ENCODE results near the gene STX7. TPM values are rescaled to one million over a fixed set of nuclear protein-coding genes. Genes with fewer than 3 reads are reported as not detected.

STX7 gene
- total RNA-seq, 1 donor from 2014 or later, result 66.5 TPM

DNA sequence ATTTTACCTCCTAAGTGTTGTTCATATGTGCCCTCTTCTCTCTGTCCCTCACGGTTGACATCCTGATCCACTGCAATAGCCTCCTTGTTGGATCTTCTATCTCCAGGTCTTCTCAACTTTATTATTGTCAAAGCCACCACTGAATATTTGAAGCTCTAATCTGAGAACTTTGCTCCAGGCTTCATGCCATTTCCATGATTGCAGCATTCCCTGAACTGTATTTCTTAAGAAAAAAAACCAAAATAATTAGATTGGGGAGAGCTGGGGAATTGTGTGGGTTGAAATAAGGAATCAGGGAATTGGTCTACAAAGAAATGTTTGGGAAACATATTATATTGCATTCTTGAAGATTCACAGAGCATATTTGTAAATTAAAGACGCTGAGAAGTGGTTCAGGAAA lies 2.5 kb upstream of the STX7 start:
- no peak overlapping the region for H3K4me3 Mint-ChIP-seq (ENCODE audit: unreplicated experiment)
- no peak for DNase-seq (ENCODE audit: low spot score)
- peaks cover 46% of the 10 kb centered on the region for H3K4me1 Mint-ChIP-seq (ENCODE audit: low read depth)
- no peaks in the 10 kb centered on the region for H3K9me3 Mint-ChIP-seq (ENCODE audit: low read depth)
- peaks cover 2% of the 10 kb centered on the region for H3K27me3 Mint-ChIP-seq (ENCODE audit: low read depth)
- TF ChIP-seq, protein P1, sequence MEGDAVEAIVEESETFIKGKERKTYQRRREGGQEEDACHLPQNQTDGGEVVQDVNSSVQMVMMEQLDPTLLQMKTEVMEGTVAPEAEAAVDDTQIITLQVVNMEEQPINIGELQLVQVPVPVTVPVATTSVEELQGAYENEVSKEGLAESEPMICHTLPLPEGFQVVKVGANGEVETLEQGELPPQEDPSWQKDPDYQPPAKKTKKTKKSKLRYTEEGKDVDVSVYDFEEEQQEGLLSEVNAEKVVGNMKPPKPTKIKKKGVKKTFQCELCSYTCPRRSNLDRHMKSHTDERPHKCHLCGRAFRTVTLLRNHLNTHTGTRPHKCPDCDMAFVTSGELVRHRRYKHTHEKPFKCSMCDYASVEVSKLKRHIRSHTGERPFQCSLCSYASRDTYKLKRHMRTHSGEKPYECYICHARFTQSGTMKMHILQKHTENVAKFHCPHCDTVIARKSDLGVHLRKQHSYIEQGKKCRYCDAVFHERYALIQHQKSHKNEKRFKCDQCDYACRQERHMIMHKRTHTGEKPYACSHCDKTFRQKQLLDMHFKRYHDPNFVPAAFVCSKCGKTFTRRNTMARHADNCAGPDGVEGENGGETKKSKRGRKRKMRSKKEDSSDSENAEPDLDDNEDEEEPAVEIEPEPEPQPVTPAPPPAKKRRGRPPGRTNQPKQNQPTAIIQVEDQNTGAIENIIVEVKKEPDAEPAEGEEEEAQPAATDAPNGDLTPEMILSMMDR (IDR thresholded peaks at IDR 0.05), result no peak
- peak overlapping the region; percentile 30 for H3K27ac Mint-ChIP-seq (ENCODE audit: unreplicated experiment)
- no peaks in the 10 kb centered on the region for H3K36me3 Mint-ChIP-seq (ENCODE audit: low read depth)

DNA sequence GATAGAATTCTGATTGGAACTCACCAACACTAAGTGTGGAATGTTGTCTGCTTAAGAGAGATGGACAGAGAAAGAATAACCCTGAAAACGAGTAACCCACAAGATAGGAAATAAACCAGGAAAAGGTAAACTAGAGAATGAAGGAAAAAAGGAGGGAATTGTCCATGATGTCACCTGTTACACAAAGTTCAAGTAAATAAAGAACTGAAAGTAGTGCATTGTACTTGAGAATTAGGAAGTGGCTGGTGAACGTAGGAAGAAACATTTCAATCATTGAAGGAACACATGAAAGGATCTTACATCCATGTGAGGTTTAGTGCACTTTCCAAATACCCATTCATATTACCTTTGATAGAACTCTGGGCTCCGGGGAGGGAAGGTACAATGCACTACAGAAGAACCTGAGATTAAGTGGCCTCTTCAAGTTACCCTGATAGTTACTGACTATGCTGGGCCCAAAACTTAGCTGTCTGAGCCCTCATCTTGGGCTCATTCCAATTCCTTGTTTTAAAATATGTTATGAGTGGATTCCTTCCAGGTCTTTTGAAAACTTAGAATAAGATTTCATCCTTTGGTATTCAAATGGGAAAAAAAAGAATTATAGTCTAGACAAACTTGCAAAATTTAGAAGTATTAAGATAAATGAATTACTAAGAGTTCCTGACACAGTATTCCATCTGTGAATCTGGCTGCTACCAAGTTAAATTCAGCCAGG lies 1.1 kb upstream of the STX7 start:
- peak overlapping the region; percentile 98 for H3K27ac Mint-ChIP-seq (ENCODE audit: unreplicated experiment)

DNA sequence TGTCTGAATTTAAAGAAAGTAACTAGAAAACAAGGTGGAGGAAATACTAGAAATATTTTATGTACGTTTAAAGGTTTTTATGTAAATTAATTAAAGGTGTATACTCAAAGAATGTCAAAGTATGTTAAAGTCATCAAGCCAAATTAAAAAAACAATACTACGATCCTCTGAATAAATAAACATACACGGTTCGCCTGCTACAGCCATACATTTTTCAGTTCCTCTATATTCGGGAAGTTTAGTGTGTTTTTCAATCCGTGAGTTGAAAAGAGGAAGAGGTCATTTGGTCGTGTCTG lies 626 bp downstream of the STX7 start:
- TF ChIP-seq, protein P1 (IDR thresholded peaks at IDR 0.05), result no peak
- H3K36me3 Mint-ChIP-seq (ENCODE audit: low read depth), result peaks cover 3% of the 10 kb centered on the region
- H3K27ac Mint-ChIP-seq (ENCODE audit: unreplicated experiment), result peak overlapping the region; percentile 74
- H3K27me3 Mint-ChIP-seq (ENCODE audit: low read depth), result peaks cover 2% of the 10 kb centered on the region
- DNase-seq (ENCODE audit: low spot score), result no peak
- peaks cover 62% of the 10 kb centered on the region for H3K4me1 Mint-ChIP-seq (ENCODE audit: low read depth)
- H3K9me3 Mint-ChIP-seq (ENCODE audit: low read depth), result peaks cover 4% of the 10 kb centered on the region
- H3K4me3 Mint-ChIP-seq (ENCODE audit: unreplicated experiment), result peak overlapping the region; percentile 80

More for the DNA sequence above, 1.1 kb upstream of the STX7 start:
- TF ChIP-seq, protein P1 (IDR thresholded peaks at IDR 0.05), result no peak
- H3K36me3 Mint-ChIP-seq (ENCODE audit: low read depth), result no peaks in the 10 kb centered on the region
- no peak overlapping the region for H3K4me3 Mint-ChIP-seq (ENCODE audit: unreplicated experiment)
- peaks cover 46% of the 10 kb centered on the region for H3K4me1 Mint-ChIP-seq (ENCODE audit: low read depth)
- peaks cover 2% of the 10 kb centered on the region for H3K27me3 Mint-ChIP-seq (ENCODE audit: low read depth)
- H3K9me3 Mint-ChIP-seq (ENCODE audit: low read depth), result no peaks in the 10 kb centered on the region
- DNase-seq (ENCODE audit: low spot score), result no peak

DNA sequence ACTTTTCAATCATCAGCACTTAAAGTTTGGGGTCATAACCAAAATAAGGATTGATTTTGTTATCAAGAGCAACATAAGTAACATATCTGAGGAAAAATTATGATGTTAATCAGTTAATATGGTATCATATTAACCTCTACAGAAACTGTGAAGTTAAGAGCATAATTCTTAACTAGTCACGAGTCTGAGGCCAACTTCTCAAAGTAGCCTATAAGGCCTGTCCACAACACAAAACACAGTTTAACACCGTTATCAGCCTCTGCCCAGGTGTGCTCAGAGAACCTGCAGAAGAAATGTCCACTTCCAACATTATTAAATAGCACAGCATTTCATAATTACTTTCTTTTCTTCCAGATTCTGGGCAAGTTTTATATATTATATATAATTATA lies 1.1 kb downstream of the STX7 start:
- Mint-ChIP-seq H3K4me3 (ENCODE audit: unreplicated experiment) (peak overlapping the region; percentile 80), H3K27ac (ENCODE audit: unreplicated experiment) (no peak overlapping the region), H3K27me3 (ENCODE audit: low read depth) (no peaks in the 10 kb centered on the region), H3K36me3 (ENCODE audit: low read depth) (peaks cover 3% of the 10 kb centered on the region), H3K4me1 (ENCODE audit: low read depth) (peaks cover 64% of the 10 kb centered on the region), H3K9me3 (ENCODE audit: low read depth) (peaks cover 5% of the 10 kb centered on the region)
- no peak for DNase-seq (ENCODE audit: low spot score)
- TF ChIP-seq, protein P1 (IDR thresholded peaks at IDR 0.05), result no peak

DNA sequence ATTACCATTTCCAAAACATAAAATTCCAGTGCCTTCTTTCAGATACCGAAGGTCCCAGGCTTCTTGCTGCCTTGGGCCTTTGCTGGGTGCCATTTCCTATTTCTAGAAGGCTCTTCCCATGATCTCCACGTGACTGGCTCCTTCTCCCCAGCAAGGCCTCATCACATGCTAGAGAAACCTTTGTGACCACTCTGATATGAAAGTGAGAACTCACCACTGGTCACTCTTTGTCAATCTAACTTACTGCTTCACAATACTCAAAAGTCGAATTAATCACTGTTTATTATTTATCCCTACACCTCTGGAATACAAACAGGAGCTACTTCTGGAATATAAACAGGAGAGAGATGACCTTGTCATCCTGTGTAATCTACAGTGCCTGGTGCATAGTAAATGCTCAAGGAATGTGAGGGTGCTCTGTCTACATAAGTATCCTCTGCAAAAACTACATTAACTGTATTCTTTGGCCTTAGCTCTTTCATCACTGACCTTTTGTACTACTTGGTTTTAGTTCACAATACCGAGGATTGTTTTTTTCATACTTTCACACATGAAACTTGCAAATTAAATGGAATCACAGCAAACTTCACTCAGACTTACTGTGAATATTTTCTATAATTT lies 1.6 kb downstream of the STX7 start:
- H3K4me1 Mint-ChIP-seq (ENCODE audit: low read depth), result peaks cover 69% of the 10 kb centered on the region
- DNase-seq (ENCODE audit: low spot score), result no peak
- peaks cover 3% of the 10 kb centered on the region for H3K36me3 Mint-ChIP-seq (ENCODE audit: low read depth)
- H3K27me3 Mint-ChIP-seq (ENCODE audit: low read depth), result no peaks in the 10 kb centered on the region
- peak overlapping the region; percentile 58 for H3K27ac Mint-ChIP-seq (ENCODE audit: unreplicated experiment)
- peaks cover 5% of the 10 kb centered on the region for H3K9me3 Mint-ChIP-seq (ENCODE audit: low read depth)
- TF ChIP-seq, protein P1 (IDR thresholded peaks at IDR 0.05), result no peak
- peak overlapping the region; percentile 80 for H3K4me3 Mint-ChIP-seq (ENCODE audit: unreplicated experiment)

All from chondrocyte (in vitro differentiated cells).